Measurements from ENCODE around the gene R3HDML. TPM values are rescaled to one million over a fixed set of nuclear protein-coding genes. Genes with fewer than 3 reads are reported as not detected.

R3HDML gene
- total and polyA plus RNA-seq, 5 experiments from 2014 or later, result not detected

- Mint-ChIP-seq H3K27me3 (peaks cover 0 to 19% (median 9%) of the 10 kb centered on the region in 5 donors), H3K27ac (no peak overlapping the region), H3K4me3 (no peak overlapping the region), H3K4me1 (no peaks in the 10 kb centered on the region), H3K9me3 (no peaks in the 10 kb centered on the region), H3K36me3 (no peaks in the 10 kb centered on the region)
- no peak for ATAC-seq
- DNase-seq, result no peak
- POLR2A ChIA-PET, result no interaction called here
Observed at GRCh38 chr20:44398335-44398734, 61.5 kb downstream of the R3HDML start.

GRCh38 chr20:44399446-44399845, 62.6 kb downstream of the R3HDML start:
- DNase-seq, result no peak
- Mint-ChIP-seq H3K27ac (no peak overlapping the region), H3K27me3 (peaks cover 0 to 21% (median 9%) of the 10 kb centered on the region in 5 donors), H3K4me3 (no peak overlapping the region), H3K9me3 (no peaks in the 10 kb centered on the region), H3K36me3 (no peaks in the 10 kb centered on the region), H3K4me1 (peaks cover 0 to under 1% (median 0%) of the 10 kb centered on the region in 4 donors)
- POLR2A ChIA-PET, result no interaction called here
- no peak for ATAC-seq

- Mint-ChIP-seq H3K27ac (no peak overlapping the region), H3K9me3 (no peaks in the 10 kb centered on the region), H3K27me3 (peaks cover 0 to 21% (median 9%) of the 10 kb centered on the region in 5 donors), H3K4me3 (no peak overlapping the region), H3K4me1 (peaks cover 0 to 5% (median 0%) of the 10 kb centered on the region in 4 donors), H3K36me3 (no peaks in the 10 kb centered on the region)
- DNase-seq (no peak), ATAC-seq (no peak)
- POLR2A ChIA-PET, result no interaction called here
Observed at GRCh38 chr20:44400671-44400969, 63.8 kb downstream of the R3HDML start.

Other genes starting within 250 kb of the R3HDML start
- gene JPH2, start 149.9 kb upstream of the R3HDML start, total RNA-seq, result not detected
- not detected for gene JPH2, start 149.9 kb upstream of the R3HDML start, polyA plus RNA-seq
- 10 to 100 TPM; 46.4 to 47.3 TPM for gene OSER1, start 126.3 kb upstream of the R3HDML start, total RNA-seq
- gene OSER1, start 126.3 kb upstream of the R3HDML start, polyA plus RNA-seq, result 10 to 100 TPM; 27.7 to 38.8 (median 37.7) TPM
- gene GDAP1L1, start 89.7 kb upstream of the R3HDML start, total RNA-seq, result not detected
- not detected for gene GDAP1L1, start 89.7 kb upstream of the R3HDML start, polyA plus RNA-seq
- 1 to 10 TPM; 7.1 to 8.1 TPM for gene FITM2, start 25.8 kb upstream of the R3HDML start, total RNA-seq
- gene FITM2, start 25.8 kb upstream of the R3HDML start, polyA plus RNA-seq, result 1 to 10 TPM in 2 of 3 donors, under 1 TPM in 1; 0.72 to 2.4 (median 1.2) TPM
- not detected for gene HNF4A, start 18.7 kb downstream of the R3HDML start, total RNA-seq
- not detected for gene HNF4A, start 18.7 kb downstream of the R3HDML start, polyA plus RNA-seq
- gene TTPAL, start 138.8 kb downstream of the R3HDML start, total RNA-seq, result 10 to 100 TPM; 17.4 to 19.3 TPM
- gene TTPAL, start 138.8 kb downstream of the R3HDML start, polyA plus RNA-seq, result 10 to 100 TPM; 10.5 to 15.3 (median 15.3) TPM
- gene SERINC3, start 185.0 kb downstream of the R3HDML start, total RNA-seq, result 10 to 100 TPM; 82.0 to 94.6 TPM
- 100 to 1,000 TPM; 163 to 207 (median 173) TPM for gene SERINC3, start 185.0 kb downstream of the R3HDML start, polyA plus RNA-seq
- gene PKIG, start 245.5 kb downstream of the R3HDML start, total RNA-seq, result 1 to 10 TPM; 8.2 to 9.0 TPM
- 1 to 10 TPM; 6.1 to 8.1 (median 6.4) TPM for gene PKIG, start 245.5 kb downstream of the R3HDML start, polyA plus RNA-seq

Data from naive thymus-derived CD8-positive, alpha-beta T cell (primary cell).